IgD-negative memory B cell (primary cell): ENCODE results near the gene TRPM2. TPM values are rescaled to one million over a fixed set of nuclear protein-coding genes. Genes with fewer than 3 reads are reported as not detected.

ENCODE experiments used
- H3K27ac Mint-ChIP-seq, 3 donors: one replicate each; pipeline ENCODE4 v1.8.0; 2020 to 2022; ENCODE audit warnings: mild to moderate bottlenecking in 3 of 3, mixed read lengths in 3 of 3, moderate library complexity in 1 of 3
- H3K27me3 Mint-ChIP-seq: one replicate; pipeline ENCODE4 v1.8.0; 2021; ENCODE audit warnings: mixed read lengths
- H3K36me3 Mint-ChIP-seq: one replicate; pipeline ENCODE4 v1.8.0; 2020; ENCODE audit warnings: mild to moderate bottlenecking, mixed read lengths
- H3K4me1 Mint-ChIP-seq, 3 donors: one replicate each; pipeline ENCODE4 v1.8.0; 2020 to 2022; ENCODE audit warnings: mixed read lengths in 3 of 3, mild to moderate bottlenecking in 1 of 3
- H3K4me3 Mint-ChIP-seq, 4 donors: one replicate each; pipeline ENCODE4 v1.8.0; 2020 to 2022; ENCODE audit warnings: mild to moderate bottlenecking in 4 of 4, mixed read lengths in 4 of 4, moderate library complexity in 3 of 4
- H3K9me3 Mint-ChIP-seq, 3 donors: one replicate each; pipeline ENCODE4 v1.8.0; 2020 to 2021; ENCODE audit warnings: mixed read lengths in 3 of 3, mild to moderate bottlenecking in 1 of 3
- polyA plus RNA-seq: library from polyadenylated mRNA; unstranded; fragments of 300-500 nt; fragmentation: Illumina TruSeq; gene quantifications from one replicate; pipeline ENCODE4 v1.2.3, GENCODE V29; 2021

TRPM2 gene
- polyA plus RNA-seq, 1 donor from 2014 or later, result 5.1 TPM

- Mint-ChIP-seq H3K27me3 (no peaks in the 10 kb centered on the region), H3K36me3 (peaks cover 4% of the 10 kb centered on the region), H3K4me3 (no peak overlapping the region), H3K27ac (no peak overlapping the region), H3K4me1 (peaks cover 0 to 5% (median 0%) of the 10 kb centered on the region in 3 donors), H3K9me3 (peaks cover 0 to 13% (median 6%) of the 10 kb centered on the region in 3 donors)
Measured at GRCh38 chr21:44432841-44433790, 79.7 kb downstream of the TRPM2 start.

- H3K27ac Mint-ChIP-seq, result peak overlapping the region in 1 of 3 donors; percentile 93
- H3K4me3 Mint-ChIP-seq, result peak overlapping the region in 1 of 4 donors; percentile 75
- peaks cover 4% of the 10 kb centered on the region for H3K36me3 Mint-ChIP-seq
- peaks cover 0 to 13% (median 4%) of the 10 kb centered on the region in 3 donors for H3K9me3 Mint-ChIP-seq
- H3K27me3 Mint-ChIP-seq, result no peaks in the 10 kb centered on the region
- peaks cover 0 to 5% (median 0%) of the 10 kb centered on the region in 3 donors for H3K4me1 Mint-ChIP-seq
Measured at GRCh38 chr21:44433791-44434567, 80.6 kb downstream of the TRPM2 start.

- Mint-ChIP-seq H3K4me1 (peaks cover 0 to 5% (median 0%) of the 10 kb centered on the region in 3 donors), H3K36me3 (peaks cover 4% of the 10 kb centered on the region), H3K27me3 (no peaks in the 10 kb centered on the region), H3K27ac (peak overlapping the region in 1 of 3 donors; percentile 93), H3K4me3 (no peak overlapping the region), H3K9me3 (peaks cover 0 to 13% (median 4%) of the 10 kb centered on the region in 3 donors)
Measured at GRCh38 chr21:44434568-44434925, 81.1 kb downstream of the TRPM2 start.

DNA sequence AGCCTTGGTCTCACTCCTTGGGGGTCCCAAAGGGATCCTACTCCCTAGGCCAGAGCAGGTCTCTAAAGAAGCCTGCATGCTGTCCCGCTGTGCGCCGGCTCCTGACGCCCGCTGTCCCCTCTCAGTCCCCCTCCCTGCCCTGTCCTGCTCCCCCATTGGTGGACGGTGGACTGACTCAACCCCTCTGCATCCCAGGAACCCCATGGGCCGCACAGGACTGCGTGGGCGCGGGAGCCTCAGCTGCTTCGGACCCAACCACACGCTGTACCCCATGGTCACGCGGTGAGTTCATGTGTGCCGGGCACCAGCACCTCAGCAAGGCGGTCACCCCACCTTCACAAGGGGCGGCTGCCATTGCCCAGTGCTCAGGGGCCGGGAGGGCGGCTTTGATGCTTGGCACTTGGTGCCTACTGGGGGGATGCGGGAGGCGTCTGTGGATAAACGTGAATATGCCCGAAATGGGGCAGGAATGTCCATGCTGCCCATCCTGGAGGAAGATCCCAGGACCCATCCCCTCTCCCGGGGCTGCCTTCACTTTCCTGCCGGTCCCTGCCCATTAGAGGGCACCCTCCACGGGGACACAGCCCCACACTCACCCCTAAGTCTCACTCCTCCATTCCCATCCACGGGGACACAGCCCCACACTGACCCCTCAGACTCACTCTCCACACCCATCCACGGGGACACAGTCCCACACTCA, 81.7 kb downstream of the TRPM2 start:
- Mint-ChIP-seq H3K9me3 (peaks cover 0 to 8% (median 4%) of the 10 kb centered on the region in 3 donors), H3K4me1 (peaks cover 0 to 5% (median 0%) of the 10 kb centered on the region in 3 donors), H3K4me3 (no peak overlapping the region), H3K36me3 (peaks cover 4% of the 10 kb centered on the region), H3K27me3 (no peaks in the 10 kb centered on the region), H3K27ac (no peak overlapping the region)

DNA sequence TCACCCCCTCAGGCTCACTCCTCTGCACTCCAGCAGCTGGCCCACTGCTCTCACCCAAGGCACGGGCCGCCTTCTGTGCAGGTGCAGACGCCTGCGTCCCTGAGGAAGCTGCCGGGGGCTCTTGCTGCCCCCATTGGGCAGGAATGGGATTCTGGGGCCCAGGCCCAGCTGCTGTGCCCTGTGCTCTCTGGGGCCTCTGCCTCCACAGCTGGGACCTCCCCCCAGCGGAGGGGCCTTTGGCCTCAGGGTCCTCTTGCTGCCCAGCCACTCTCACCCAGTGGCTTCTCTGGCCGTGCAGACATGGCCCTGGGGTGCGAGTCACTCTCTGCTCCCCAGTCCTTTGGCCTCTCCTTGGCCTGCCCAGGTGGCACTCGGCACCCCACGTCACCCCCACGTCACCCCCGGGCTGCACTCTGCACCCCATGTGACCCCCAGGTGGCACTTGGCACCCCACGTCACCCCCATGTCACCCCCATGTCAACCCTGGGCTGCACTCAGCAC, 82.7 kb downstream of the TRPM2 start:
- Mint-ChIP-seq H3K27ac (no peak overlapping the region), H3K9me3 (peaks cover 0 to 2% (median under 1%) of the 10 kb centered on the region in 3 donors), H3K4me3 (no peak overlapping the region)

GRCh38 chr21:44436958-44437357, 83.5 kb downstream of the TRPM2 start:
- Mint-ChIP-seq H3K4me1 (peaks cover 0 to 3% (median 0%) of the 10 kb centered on the region in 3 donors), H3K9me3 (no peaks in the 10 kb centered on the region), H3K4me3 (no peak overlapping the region), H3K27ac (no peak overlapping the region), H3K36me3 (peaks cover 3% of the 10 kb centered on the region), H3K27me3 (no peaks in the 10 kb centered on the region)

More for the DNA sequence above, 82.7 kb downstream of the TRPM2 start:
- peaks cover 0 to 5% (median 0%) of the 10 kb centered on the region in 3 donors for H3K4me1 Mint-ChIP-seq
- H3K27me3 Mint-ChIP-seq, result no peaks in the 10 kb centered on the region
- H3K36me3 Mint-ChIP-seq, result peaks cover 3% of the 10 kb centered on the region

DNA sequence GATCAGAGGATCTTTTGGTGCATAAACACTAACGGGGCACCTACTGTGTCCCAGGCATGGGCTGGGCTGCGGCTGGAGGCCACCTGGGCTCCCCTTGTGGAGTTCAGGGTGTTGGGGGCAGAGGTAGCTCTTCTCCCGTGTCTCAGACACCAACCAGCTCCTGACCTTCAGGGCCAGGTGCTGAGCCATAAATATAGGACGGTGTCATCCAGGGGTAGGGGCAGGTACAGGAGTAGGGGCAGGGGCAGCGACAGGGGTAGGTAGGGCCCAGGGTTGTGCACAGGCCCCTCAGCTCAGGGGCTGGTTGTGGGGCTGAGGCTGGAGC, 83.9 kb downstream of the TRPM2 start:
- H3K4me1 Mint-ChIP-seq, result peaks cover 0 to 2% (median 0%) of the 10 kb centered on the region in 3 donors
- no peak overlapping the region for H3K4me3 Mint-ChIP-seq
- peaks cover 3% of the 10 kb centered on the region for H3K36me3 Mint-ChIP-seq
- no peaks in the 10 kb centered on the region for H3K9me3 Mint-ChIP-seq
- H3K27ac Mint-ChIP-seq, result no peak overlapping the region
- H3K27me3 Mint-ChIP-seq, result no peaks in the 10 kb centered on the region

DNA sequence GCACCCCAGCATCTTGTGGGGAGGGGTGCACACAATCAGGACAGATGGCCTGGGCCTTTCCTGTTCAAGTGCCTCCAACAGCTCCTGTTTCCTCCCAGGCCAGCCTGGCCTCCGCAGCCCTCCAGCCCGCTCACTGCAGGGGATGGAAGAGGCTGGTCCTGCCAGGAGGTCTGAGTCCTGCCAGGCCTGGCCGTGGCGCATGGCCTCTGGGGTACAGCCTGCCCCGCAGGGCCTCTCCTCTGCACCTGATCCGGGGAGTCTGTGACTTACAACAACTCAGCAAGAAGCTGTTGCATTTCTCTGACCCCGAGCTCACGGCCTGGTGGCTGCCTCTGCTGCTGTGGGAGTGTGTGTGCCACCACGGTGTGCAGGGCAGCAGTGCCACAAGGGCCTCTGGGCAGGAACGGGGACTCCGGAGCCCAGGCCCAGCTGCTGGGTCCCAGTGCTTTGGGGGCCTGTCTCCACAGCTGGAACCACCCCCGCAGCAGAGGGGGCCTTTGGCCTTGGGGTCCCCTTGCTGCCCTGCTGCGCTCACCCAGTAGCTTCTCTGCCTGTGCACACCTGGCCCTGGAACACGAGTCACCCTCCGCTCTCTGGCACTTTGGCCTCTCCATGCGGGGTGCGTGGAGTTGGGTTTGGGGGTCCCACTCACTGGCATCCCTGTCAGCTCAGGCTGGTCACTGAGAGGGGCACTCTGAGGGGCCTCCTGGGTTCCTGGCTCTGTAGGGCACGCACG, 84.4 kb downstream of the TRPM2 start:
- Mint-ChIP-seq H3K27ac (no peak overlapping the region), H3K36me3 (peaks cover 3% of the 10 kb centered on the region)

GRCh38 chr21:44438531-44439210, 85.2 kb downstream of the TRPM2 start:
- Mint-ChIP-seq H3K36me3 (peaks cover 3% of the 10 kb centered on the region), H3K4me3 (no peak overlapping the region), H3K4me1 (peaks cover 0 to 2% (median 0%) of the 10 kb centered on the region in 3 donors), H3K27ac (no peak overlapping the region), H3K27me3 (no peaks in the 10 kb centered on the region), H3K9me3 (no peaks in the 10 kb centered on the region)

More for the DNA sequence above, 84.4 kb downstream of the TRPM2 start:
- Mint-ChIP-seq H3K4me1 (peaks cover 0 to 2% (median 0%) of the 10 kb centered on the region in 3 donors), H3K9me3 (no peaks in the 10 kb centered on the region), H3K27me3 (no peaks in the 10 kb centered on the region), H3K4me3 (no peak overlapping the region)

GRCh38 chr21:44439211-44439600, 85.8 kb downstream of the TRPM2 start:
- Mint-ChIP-seq H3K9me3 (no peaks in the 10 kb centered on the region), H3K27ac (no peak overlapping the region), H3K36me3 (peaks cover 3% of the 10 kb centered on the region), H3K4me1 (peaks cover 0 to 2% (median 0%) of the 10 kb centered on the region in 3 donors), H3K27me3 (no peaks in the 10 kb centered on the region), H3K4me3 (no peak overlapping the region)

DNA sequence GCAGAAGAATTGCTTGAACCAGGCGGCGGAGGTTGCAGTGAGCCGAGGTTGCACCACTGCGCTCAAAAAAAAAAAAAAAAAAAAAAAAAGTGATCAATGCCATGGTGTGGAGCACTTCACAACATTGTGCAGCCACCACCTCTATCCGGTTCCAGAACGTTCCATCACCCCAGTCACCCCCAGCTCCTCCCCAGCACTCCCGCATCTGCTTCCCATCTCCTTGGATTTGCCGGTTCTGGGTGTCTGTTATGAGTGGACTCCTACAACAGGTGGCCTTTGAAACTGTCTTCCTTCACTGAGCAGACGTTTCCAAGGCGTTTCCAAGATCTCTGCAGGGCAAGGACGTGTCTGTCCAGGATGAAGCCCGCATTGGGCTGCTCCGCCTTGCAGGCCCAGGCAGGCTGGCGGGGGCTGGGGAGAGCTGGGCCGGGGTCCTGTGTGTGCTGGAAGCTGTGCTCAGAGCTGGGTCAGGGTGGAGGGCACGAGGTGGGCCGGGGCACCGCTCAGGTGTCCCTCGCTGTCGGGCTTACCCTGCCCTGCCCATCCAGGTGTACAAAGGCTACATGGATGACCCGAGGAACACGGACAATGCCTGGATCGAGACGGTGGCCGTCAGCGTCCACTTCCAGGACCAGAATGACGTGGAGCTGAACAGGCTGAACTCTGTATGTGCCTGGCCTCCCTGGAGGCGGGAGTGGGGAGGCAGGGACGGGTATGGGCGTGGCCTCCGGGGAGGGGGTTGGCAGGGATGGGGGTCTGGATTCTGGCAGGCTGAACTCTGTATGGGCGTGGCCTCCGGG, 87.0 kb downstream of the TRPM2 start:
- Mint-ChIP-seq H3K4me1 (peaks cover 4 to 7% (median 5%) of the 10 kb centered on the region in 3 donors), H3K36me3 (peaks cover 5% of the 10 kb centered on the region), H3K27me3 (peaks cover 1% of the 10 kb centered on the region), H3K4me3 (no peak overlapping the region), H3K27ac (peak overlapping the region in 1 of 3 donors; percentile 16), H3K9me3 (no peaks in the 10 kb centered on the region)

- Mint-ChIP-seq H3K27me3 (peaks cover 2% of the 10 kb centered on the region), H3K36me3 (peaks cover 6% of the 10 kb centered on the region), H3K9me3 (no peaks in the 10 kb centered on the region), H3K4me3 (no peak overlapping the region), H3K4me1 (peaks cover 4 to 7% (median 5%) of the 10 kb centered on the region in 3 donors), H3K27ac (no peak overlapping the region)
Measured at GRCh38 chr21:44441041-44441400, 87.6 kb downstream of the TRPM2 start.
